Activated CD4-positive, alpha-beta T cell treated with anti-CD3 and anti-CD28 coated beads for 24 hours (primary cell): Measurements from ENCODE around the gene PIPOX.
"Not testable (repeated sequence)": the region's sequence is repeated elsewhere in the genome, so short reads cannot be mapped to it uniquely, and the experiment has no call there.

Experiments
- DNase-seq, 2 donors: peaks; one replicate each; pipeline ENCODE4 v3.0.0-alpha.2; 2020; ENCODE audit warnings: low read depth in 2 of 2

Gene PIPOX

DNA sequence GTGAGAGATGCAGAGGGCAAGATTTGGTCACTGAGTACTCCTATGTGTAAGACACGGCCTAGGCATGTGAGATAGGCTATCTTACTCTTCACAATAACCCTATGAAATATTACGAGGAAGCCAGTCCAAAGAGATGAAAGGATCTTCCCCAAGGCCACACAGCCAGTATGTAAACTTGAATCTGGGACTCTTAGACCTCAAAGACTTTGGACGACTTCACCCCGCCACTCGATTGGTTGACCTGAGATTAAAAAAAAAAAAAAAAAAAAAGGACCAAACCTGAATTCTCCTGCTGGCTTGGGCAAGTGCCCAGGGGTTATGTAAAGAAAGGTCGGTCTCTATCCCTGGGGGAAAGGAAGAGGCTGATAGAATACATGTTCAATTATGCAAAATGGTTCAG, 33.1 kb downstream of the PIPOX start:
- no peak for DNase-seq

DNA sequence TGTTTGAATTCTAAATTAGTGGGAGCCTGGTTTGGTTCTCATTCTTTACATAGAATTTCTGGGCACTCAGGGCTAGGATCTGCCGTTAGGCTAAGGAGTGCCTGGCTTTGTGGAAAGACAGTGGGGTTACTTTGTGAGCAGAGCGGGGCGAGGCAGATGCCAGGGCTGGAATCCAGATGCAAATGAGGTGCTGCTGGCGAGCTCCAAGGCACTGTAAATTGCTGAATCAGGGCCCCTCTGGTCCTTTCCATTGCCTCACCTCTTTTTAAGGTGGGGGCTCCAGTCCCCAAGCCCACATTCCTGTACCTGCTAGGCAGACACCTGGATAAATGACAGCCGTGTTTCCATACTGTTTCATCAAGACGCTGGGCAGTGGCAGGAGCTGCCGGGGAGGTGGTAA, 33.8 kb downstream of the PIPOX start:
- DNase-seq = no peak

- no peak for DNase-seq
These were observed 34.4 kb downstream of the PIPOX start for GRCh38 chr17:29077320-29077719.

GRCh38 chr17:29078183-29079045, 35.5 kb downstream of the PIPOX start:
- DNase-seq = no peak

DNA sequence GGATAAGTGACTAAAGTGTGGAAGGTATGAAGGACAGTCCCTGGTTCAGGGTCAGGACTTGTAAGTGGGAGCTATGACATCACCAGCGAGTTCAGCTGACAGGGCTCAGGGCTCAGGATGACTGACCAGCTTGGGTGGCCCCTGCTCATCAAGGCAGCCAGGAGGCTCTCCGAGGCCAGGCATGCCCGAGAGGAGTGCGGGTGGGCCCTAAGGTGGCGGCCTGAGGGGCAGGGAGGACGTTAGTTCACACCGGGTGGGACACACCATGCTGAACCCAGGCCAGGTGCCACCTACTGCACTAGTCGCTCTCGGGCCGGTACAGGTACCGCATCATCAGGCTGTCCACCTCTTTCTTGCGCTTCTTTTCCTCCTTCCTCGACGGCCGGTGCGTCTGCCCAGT, 36.5 kb downstream of the PIPOX start:
- DNase-seq = no peak

- DNase-seq = no peak
These were observed 36.9 kb downstream of the PIPOX start for GRCh38 chr17:29079887-29080286.

DNA sequence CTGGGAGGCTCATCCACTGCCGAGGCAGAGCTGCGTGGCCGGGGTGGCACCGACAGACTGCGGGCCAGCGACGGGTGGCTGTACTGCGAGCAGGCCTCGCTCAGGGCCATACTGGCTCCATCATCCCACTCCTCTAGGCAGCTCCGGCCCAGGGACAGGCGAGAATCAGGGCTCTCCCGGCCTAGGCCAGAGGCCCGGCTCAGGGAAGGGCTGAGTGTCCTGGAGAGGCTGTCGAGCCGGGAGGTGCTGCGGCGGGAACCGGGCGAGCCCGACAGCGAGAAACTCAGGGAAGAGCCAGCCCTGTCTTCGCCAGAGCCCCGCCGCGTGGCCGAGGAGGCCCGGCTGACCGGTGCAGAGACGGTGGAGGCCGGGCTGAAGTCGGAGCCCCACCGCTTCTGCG, 37.4 kb downstream of the PIPOX start:
- no peak for DNase-seq

GRCh38 chr17:29080965-29081364, 38.0 kb downstream of the PIPOX start:
- DNase-seq = no peak

DNA sequence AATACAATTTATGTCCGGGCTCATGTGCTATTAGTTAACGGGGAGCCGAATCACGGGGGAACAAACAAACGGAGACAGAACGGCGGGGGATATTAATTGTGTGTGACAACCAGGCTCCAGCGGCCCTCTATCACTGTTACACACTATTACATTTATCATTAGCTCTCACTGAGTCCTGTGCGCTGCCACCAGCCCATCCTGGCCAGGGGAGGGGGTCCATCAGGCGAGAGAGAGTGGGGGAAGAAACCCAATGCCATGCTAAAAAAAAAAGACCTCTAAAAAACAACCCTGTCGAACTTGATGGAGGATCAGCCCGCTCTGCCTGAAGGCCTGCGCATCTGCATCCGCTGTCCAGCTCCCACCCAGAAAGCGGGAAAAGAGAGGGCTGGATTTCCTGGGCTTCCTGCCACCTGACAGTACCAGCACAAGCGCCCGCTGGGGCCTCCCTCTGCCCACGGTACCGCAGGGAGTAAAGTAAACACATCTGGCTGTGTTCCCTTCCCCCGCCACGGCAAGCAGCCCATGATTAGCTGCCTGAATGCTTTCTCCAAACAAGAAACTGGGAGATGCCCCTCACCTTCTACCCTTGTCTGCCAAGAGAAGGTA, 41.7 kb downstream of the PIPOX start:
- no peak for DNase-seq

- DNase-seq = no peak
These were observed 42.3 kb downstream of the PIPOX start for GRCh38 chr17:29085223-29085622.

GRCh38 chr17:29086628-29087332, 43.8 kb downstream of the PIPOX start:
- DNase-seq = no peak

GRCh38 chr17:29088782-29089181, 45.8 kb downstream of the PIPOX start:
- DNase-seq = not testable (repeated sequence)

- no peak for DNase-seq
These were observed 46.7 kb downstream of the PIPOX start for GRCh38 chr17:29089601-29090044.

- DNase-seq = no peak
These were observed 47.2 kb downstream of the PIPOX start for GRCh38 chr17:29090108-29090507.

GRCh38 chr17:29090750-29091605, 48.0 kb downstream of the PIPOX start:
- no peak for DNase-seq

DNA sequence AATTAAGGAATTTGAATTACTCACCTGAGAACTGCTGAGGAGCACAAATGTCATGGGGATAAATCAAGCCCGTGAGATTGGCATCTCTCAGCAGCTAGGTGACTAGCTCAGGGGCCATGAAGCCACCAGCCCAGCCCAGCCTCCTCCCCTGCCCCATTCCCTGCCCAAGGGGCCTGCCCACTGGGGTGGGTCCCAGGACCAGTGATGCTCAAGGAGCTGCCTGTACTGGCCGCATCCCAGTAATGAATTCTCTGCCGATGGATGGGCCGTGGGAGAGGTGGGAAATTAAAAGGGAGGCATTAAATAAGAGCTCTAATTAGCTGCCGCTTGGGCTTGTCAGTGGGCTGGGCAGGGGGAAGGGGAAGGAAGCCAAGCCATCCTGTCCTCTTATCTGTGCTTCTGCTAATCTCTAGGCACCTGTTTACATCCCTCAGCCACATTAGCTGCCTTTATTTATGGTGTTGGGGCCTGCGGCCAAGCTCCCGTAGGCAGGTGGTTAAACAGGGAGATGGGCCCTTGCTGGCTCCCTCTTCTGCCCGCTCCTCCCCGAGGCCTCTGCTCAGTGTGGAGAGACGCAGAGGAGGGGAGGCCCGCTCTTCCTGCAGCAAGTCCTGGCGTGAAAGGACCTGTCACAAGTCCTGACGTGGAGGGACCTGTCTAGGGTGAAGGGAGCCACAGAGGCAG, 48.8 kb downstream of the PIPOX start:
- DNase-seq = no peak

- no peak for DNase-seq
These were observed 50.3 kb downstream of the PIPOX start for GRCh38 chr17:29093090-29093871.

- DNase-seq = no peak
These were observed 51.3 kb downstream of the PIPOX start for GRCh38 chr17:29094101-29094708.

- no peak for DNase-seq
These were observed 52.5 kb downstream of the PIPOX start for GRCh38 chr17:29095439-29095838.

DNA sequence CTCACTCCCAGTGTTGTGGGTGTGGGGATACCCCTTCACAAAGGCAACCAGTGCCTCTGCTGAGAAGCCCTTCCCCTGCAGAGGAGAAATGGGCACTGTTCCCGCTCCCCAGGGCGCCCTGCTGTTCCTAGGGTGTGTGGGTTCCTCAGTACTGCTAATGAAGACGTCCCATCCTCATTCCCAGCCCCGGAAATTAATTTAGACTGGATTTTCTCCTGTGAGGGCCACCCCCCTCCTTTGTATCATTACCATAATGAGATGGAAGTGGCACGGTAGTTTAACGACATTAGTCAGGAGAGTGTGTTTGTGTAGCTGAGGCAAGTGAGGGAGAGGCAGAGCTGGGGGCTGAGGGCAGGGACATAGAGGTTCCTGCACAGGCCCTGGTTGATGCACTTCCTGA, 53.2 kb downstream of the PIPOX start:
- no peak for DNase-seq
